DOHH2 (cell line): ENCODE results near the gene TMED5.

Source experiments
- H3F3A ChIP-seq: fragments of 200-600 bp; sonication (generic), shearing (Covaris generic); 2 replicates; pipeline ENCODE4 v1.6.0; 2016; ENCODE audit warnings: antibody characterized with exemption, mild to moderate bottlenecking; ENCODE audit not compliant: control insufficient read depth, insufficient read depth
- H3K27ac ChIP-seq: fragments of 200-600 bp; sonication (generic); 2 replicates; pipeline ENCODE4 v1.5.1; 2014; ENCODE audit warnings: low read depth, mild to moderate bottlenecking, low read length, moderate library complexity
- H3K27me3 ChIP-seq: fragments of 200-600 bp; sonication (generic); 2 replicates; pipeline ENCODE4 v1.6.1; 2014; ENCODE audit warnings: mild to moderate bottlenecking, low read length, mixed read lengths; ENCODE audit not compliant: control insufficient read depth
- H3K36me3 ChIP-seq: fragments of 200-600 bp; sonication (generic); 2 replicates; pipeline ENCODE4 v1.6.1; 2014; ENCODE audit warnings: mild to moderate bottlenecking, low read length, moderate library complexity, mixed read lengths; ENCODE audit not compliant: control insufficient read depth
- H3K4me1 ChIP-seq: fragments of 200-600 bp; sonication (generic); 2 replicates; pipeline ENCODE4 v1.6.1; 2014; ENCODE audit warnings: mild to moderate bottlenecking, low read length, mixed read lengths; ENCODE audit not compliant: control insufficient read depth
- H3K4me2 ChIP-seq: fragments of 200-600 bp; sonication (generic); 2 replicates; pipeline ENCODE4 v1.6.0; 2014; ENCODE audit warnings: mild to moderate bottlenecking, low read length, moderate library complexity
- H3K4me3 ChIP-seq: fragments of 200-600 bp; sonication (generic); 2 replicates; pipeline ENCODE4 v1.5.1; 2014; ENCODE audit warnings: mild to moderate bottlenecking, low read length, mixed read lengths
- H3K79me2 ChIP-seq: fragments of 200-600 bp; sonication (generic); 2 replicates; pipeline ENCODE4 v1.6.1; 2014; ENCODE audit warnings: mild to moderate bottlenecking, low read length, mixed read lengths; ENCODE audit not compliant: control insufficient read depth
- H3K9me2 ChIP-seq: fragments of 200-600 bp; sonication (generic); replicated peaks from 2 replicates; pipeline ENCODE4 v1.6.1; 2014; ENCODE audit warnings: mild to moderate bottlenecking, low read length, mixed read lengths; ENCODE audit not compliant: control insufficient read depth
- H3K9me3 ChIP-seq: fragments of 200-600 bp; sonication (generic); 2 replicates; pipeline ENCODE4 v1.6.1; 2014; ENCODE audit warnings: antibody characterized with exemption, low read length, mixed read lengths; ENCODE audit not compliant: control insufficient read depth, insufficient read depth
- H4K20me1 ChIP-seq: fragments of 200-600 bp; sonication (generic); 2 replicates; pipeline ENCODE4 v1.6.0; 2014; ENCODE audit warnings: low read depth, mild to moderate bottlenecking, antibody characterized with exemption, low read length, moderate library complexity; ENCODE audit not compliant: control insufficient read depth, insufficient read depth
- CTCF ChIP-seq: fragments of 200-600 bp; sonication (generic); IDR thresholded peaks from one replicate; pipeline ENCODE4 v1.5.1; 2014; ENCODE audit warnings: antibody characterized with exemption, mild to moderate bottlenecking, low read depth, low read length; ENCODE audit not compliant: poor library complexity, severe bottlenecking
- EZH2phosphoT487 ChIP-seq: fragments of 200-600 bp; sonication (generic); IDR thresholded peaks from 2 replicates; pipeline ENCODE4 v1.6.1; 2017; ENCODE audit warnings: borderline replicate concordance, mild to moderate bottlenecking, antibody characterized with exemption, low read length, moderate library complexity, mixed read lengths

Gene TMED5

DNA sequence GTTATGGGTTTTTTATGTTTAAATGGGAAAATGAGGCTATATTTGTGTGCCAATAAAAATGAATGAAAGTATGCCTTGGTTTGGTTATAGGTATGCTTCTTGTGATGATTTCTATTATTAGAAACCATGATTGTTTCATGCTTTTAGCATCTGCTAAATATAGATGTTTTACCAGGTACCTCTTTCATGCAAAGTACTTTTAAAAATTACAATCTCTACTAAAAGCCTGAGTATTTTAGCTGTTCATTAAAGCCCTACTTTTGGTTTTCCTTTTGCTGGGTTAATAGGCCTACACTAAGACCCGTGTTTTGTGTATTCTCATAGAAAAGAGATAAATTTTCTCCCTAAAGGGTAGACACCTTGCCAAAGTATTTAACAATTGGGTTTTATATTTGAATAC is 69.1 kb downstream of the TMED5 start:
- Histone ChIP-seq H3K36me3 (peaks cover 90% of the 10 kb centered on the region), H3K79me2 (peaks cover 90% of the 10 kb centered on the region)

DNA sequence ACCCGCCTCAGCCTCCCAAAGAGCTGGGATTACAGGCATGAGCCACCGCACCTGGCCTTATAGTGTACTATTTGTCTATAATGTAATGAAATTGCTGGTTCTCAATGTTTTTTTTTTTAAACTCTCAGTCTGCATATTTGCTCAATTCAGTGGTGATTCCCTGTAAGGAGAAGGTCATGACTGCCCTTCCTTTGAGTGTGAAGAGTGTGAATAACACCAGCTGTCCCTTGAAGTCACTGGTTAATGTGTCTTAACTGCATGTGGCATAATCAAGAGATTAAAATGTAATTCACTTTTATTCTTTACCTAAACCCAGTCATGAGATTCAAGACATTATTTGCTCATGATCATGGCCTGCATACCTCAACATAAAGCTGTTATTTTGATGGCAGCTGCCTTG is 70.6 kb downstream of the TMED5 start:
- Histone ChIP-seq H3K36me3 (peaks cover 91% of the 10 kb centered on the region), H3K27me3 (no peaks in the 10 kb centered on the region), H3K79me2 (peaks cover 100% of the 10 kb centered on the region), H3K4me3 (no peak overlapping the region), H3K4me1 (peaks cover 43% of the 10 kb centered on the region), H3K4me2 (peak overlapping the region; percentile 10; the same call in 1 of the 2 replicates), H3K27ac (no peak overlapping the region), H3K9me3 (peaks cover 6% of the 10 kb centered on the region; the same call in 1 of the 2 replicates), H4K20me1 (peaks cover 16% of the 10 kb centered on the region), H3F3A (peaks cover 15% of the 10 kb centered on the region; the same call in 1 of the 2 replicates), H3K9me2 (no peaks in the 10 kb centered on the region)
- TF ChIP-seq EZH2phosphoT487, result no peak
- no peak for TF ChIP-seq CTCF

More for the DNA sequence above, 69.1 kb downstream of the TMED5 start:
- Histone ChIP-seq H3K4me3 (no peak overlapping the region; the same call in 1 of the 2 replicates), H3K4me2 (peak overlapping the region; percentile 31), H3K27ac (peak overlapping the region; percentile 33), H3K9me3 (peaks cover 6% of the 10 kb centered on the region; the same call in 1 of the 2 replicates), H3K4me1 (peaks cover 43% of the 10 kb centered on the region), H3K27me3 (no peaks in the 10 kb centered on the region), H3F3A (peaks cover 15% of the 10 kb centered on the region; the same call in 1 of the 2 replicates), H4K20me1 (peaks cover 16% of the 10 kb centered on the region), H3K9me2 (no peaks in the 10 kb centered on the region)
- TF ChIP-seq CTCF (no peak), EZH2phosphoT487 (no peak)

GRCh38 chr1:93108335-93108734 is 71.9 kb downstream of the TMED5 start:
- Histone ChIP-seq H3K4me3 (no peak overlapping the region), H4K20me1 (peaks cover 16% of the 10 kb centered on the region), H3K79me2 (peaks cover 100% of the 10 kb centered on the region), H3K9me2 (no peaks in the 10 kb centered on the region), H3K9me3 (peaks cover 6% of the 10 kb centered on the region; the same call in 1 of the 2 replicates), H3K4me1 (peaks cover 43% of the 10 kb centered on the region), H3K4me2 (no peak overlapping the region), H3K27me3 (no peaks in the 10 kb centered on the region), H3F3A (peaks cover 12% of the 10 kb centered on the region; the same call in 1 of the 2 replicates), H3K36me3 (peaks cover 89% of the 10 kb centered on the region), H3K27ac (no peak overlapping the region)
- no peak for TF ChIP-seq CTCF
- no peak for TF ChIP-seq EZH2phosphoT487
